K562 (cell line): ENCODE measurements around the gene FOXA3. TPM values are rescaled to one million over a fixed set of nuclear protein-coding genes. Genes with fewer than 3 reads are reported as not detected.

Experiments used
- ATF3 ChIP-seq, 2 experiments: fragments of 450-650 bp in 1 of 2; sonication (generic) in 1 of 2; formaldehyde crosslinking in 1 of 2; IDR thresholded peaks in 1 of 2; conservative IDR thresholded peaks in 1 of 2; 2 replicates each; pipeline versions ENCODE4 v1.6.1 to v1.8.1; 2016 to 2023; ENCODE audit warnings: mild to moderate bottlenecking in 2 of 2, moderate library complexity in 2 of 2, inconsistent platforms in 1 of 2, missing genetic modification reagents in 1 of 2
- ESRRA ChIP-seq: fragments of 450-650 bp; IDR thresholded peaks from 2 replicates; pipeline ENCODE4 v1.6.1; 2014; ENCODE audit warnings: low read depth, mild to moderate bottlenecking, moderate library complexity, borderline replicate concordance
- HMBOX1 ChIP-seq: sonication (generic); IDR thresholded peaks from 2 replicates; pipeline ENCODE4 v1.6.1; 2016
- MEIS2 ChIP-seq: fragments of 450-650 bp; IDR thresholded peaks from 2 replicates; pipeline ENCODE4 v1.6.1; 2014; ENCODE audit warnings: mild to moderate bottlenecking; ENCODE audit not compliant: partially characterized antibody
- STAG1 ChIP-seq: sonication (generic); formaldehyde crosslinking; IDR thresholded peaks from 2 replicates; pipeline ENCODE4 v1.5.0; 2020; ENCODE audit warnings: missing genetic modification reagents, borderline replicate concordance
- ZNF316 ChIP-seq: fragments of 450-650 bp; IDR thresholded peaks from 2 replicates; pipeline ENCODE4 v1.6.1; 2016
- polyA plus RNA-seq, 8 experiments: library from polyadenylated mRNA; depleted of rRNA in 4 of 8; stranded (reverse) in 5 of 8; unstranded in 3 of 8; fragments of >200 nt; fragmentation: Nextera tagmentation in 2 of 8; fragmentation: Illumina TruSeq in 1 of 8; extraction: Ambion mirVana in 2 of 8; extraction: Trizol in 1 of 8; gene quantifications; 2 replicates each; pipeline versions ENCODE4 v1.2.1 to v1.2.3, GENCODE V29; 2011 to 2014; ENCODE audit warnings: inconsistent platforms in 1 of 8, missing spikeins in 1 of 8
- total RNA-seq, 7 experiments: library from RNA; depleted of rRNA in 6 of 7; stranded (reverse); fragments of >200 nt in 6 of 7; fragmentation: Illumina TruSeq in 2 of 7; extraction: Trizol in 2 of 7; gene quantifications; 2 replicates each; pipeline versions ENCODE4 v1.2.1 to v1.2.3, GENCODE V29; 2011 to 2021; ENCODE audit warnings: low replicate concordance in 1 of 7
- TF ChIP-seq, protein P1 (sequence below): fragments of 250-450 bp; sonication (Bioruptor Pico); IDR thresholded peaks from 2 replicates; pipeline ENCODE4 v1.8.0; 2022; ENCODE audit warnings: inconsistent platforms
- TF ChIP-seq, protein P2 (sequence below): fragments of 450-650 bp; IDR thresholded peaks from 2 replicates; pipeline ENCODE4 v1.6.1; 2016; ENCODE audit warnings: mild to moderate bottlenecking, moderate library complexity
- TF ChIP-seq, protein P3 (sequence below): fragments of 450-650 bp; formaldehyde crosslinking; IDR thresholded peaks from 2 replicates; pipeline ENCODE4 v1.4.0; 2020; ENCODE audit warnings: mild to moderate bottlenecking, moderate library complexity

The FOXA3 gene
- total and polyA plus RNA-seq, 9 of the 15 experiments (the other 6 are each of a cell fraction or from before 2014, with no cell fraction given), result 1.3 to 15.5 (median 4.7) TPM

- TF ChIP-seq ESRRA, result no peak
- TF ChIP-seq MEIS2, result peak; percentile 78
- TF ChIP-seq ATF3 (IDR thresholded peaks at IDR 0.05), result peak; percentile 35
- no peak for TF ChIP-seq ATF3 (CRISPR knock-in tag; conservative IDR thresholded peaks at IDR 0.05)
- TF ChIP-seq ZNF316, result no peak
- TF ChIP-seq HMBOX1, result no peak
- TF ChIP-seq, protein P1, sequence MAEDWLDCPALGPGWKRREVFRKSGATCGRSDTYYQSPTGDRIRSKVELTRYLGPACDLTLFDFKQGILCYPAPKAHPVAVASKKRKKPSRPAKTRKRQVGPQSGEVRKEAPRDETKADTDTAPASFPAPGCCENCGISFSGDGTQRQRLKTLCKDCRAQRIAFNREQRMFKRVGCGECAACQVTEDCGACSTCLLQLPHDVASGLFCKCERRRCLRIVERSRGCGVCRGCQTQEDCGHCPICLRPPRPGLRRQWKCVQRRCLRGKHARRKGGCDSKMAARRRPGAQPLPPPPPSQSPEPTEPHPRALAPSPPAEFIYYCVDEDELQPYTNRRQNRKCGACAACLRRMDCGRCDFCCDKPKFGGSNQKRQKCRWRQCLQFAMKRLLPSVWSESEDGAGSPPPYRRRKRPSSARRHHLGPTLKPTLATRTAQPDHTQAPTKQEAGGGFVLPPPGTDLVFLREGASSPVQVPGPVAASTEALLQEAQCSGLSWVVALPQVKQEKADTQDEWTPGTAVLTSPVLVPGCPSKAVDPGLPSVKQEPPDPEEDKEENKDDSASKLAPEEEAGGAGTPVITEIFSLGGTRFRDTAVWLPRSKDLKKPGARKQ (CRISPR knock-in tag), result no peak
- no peak for TF ChIP-seq STAG1 (CRISPR knock-in tag)
- TF ChIP-seq, protein P2, sequence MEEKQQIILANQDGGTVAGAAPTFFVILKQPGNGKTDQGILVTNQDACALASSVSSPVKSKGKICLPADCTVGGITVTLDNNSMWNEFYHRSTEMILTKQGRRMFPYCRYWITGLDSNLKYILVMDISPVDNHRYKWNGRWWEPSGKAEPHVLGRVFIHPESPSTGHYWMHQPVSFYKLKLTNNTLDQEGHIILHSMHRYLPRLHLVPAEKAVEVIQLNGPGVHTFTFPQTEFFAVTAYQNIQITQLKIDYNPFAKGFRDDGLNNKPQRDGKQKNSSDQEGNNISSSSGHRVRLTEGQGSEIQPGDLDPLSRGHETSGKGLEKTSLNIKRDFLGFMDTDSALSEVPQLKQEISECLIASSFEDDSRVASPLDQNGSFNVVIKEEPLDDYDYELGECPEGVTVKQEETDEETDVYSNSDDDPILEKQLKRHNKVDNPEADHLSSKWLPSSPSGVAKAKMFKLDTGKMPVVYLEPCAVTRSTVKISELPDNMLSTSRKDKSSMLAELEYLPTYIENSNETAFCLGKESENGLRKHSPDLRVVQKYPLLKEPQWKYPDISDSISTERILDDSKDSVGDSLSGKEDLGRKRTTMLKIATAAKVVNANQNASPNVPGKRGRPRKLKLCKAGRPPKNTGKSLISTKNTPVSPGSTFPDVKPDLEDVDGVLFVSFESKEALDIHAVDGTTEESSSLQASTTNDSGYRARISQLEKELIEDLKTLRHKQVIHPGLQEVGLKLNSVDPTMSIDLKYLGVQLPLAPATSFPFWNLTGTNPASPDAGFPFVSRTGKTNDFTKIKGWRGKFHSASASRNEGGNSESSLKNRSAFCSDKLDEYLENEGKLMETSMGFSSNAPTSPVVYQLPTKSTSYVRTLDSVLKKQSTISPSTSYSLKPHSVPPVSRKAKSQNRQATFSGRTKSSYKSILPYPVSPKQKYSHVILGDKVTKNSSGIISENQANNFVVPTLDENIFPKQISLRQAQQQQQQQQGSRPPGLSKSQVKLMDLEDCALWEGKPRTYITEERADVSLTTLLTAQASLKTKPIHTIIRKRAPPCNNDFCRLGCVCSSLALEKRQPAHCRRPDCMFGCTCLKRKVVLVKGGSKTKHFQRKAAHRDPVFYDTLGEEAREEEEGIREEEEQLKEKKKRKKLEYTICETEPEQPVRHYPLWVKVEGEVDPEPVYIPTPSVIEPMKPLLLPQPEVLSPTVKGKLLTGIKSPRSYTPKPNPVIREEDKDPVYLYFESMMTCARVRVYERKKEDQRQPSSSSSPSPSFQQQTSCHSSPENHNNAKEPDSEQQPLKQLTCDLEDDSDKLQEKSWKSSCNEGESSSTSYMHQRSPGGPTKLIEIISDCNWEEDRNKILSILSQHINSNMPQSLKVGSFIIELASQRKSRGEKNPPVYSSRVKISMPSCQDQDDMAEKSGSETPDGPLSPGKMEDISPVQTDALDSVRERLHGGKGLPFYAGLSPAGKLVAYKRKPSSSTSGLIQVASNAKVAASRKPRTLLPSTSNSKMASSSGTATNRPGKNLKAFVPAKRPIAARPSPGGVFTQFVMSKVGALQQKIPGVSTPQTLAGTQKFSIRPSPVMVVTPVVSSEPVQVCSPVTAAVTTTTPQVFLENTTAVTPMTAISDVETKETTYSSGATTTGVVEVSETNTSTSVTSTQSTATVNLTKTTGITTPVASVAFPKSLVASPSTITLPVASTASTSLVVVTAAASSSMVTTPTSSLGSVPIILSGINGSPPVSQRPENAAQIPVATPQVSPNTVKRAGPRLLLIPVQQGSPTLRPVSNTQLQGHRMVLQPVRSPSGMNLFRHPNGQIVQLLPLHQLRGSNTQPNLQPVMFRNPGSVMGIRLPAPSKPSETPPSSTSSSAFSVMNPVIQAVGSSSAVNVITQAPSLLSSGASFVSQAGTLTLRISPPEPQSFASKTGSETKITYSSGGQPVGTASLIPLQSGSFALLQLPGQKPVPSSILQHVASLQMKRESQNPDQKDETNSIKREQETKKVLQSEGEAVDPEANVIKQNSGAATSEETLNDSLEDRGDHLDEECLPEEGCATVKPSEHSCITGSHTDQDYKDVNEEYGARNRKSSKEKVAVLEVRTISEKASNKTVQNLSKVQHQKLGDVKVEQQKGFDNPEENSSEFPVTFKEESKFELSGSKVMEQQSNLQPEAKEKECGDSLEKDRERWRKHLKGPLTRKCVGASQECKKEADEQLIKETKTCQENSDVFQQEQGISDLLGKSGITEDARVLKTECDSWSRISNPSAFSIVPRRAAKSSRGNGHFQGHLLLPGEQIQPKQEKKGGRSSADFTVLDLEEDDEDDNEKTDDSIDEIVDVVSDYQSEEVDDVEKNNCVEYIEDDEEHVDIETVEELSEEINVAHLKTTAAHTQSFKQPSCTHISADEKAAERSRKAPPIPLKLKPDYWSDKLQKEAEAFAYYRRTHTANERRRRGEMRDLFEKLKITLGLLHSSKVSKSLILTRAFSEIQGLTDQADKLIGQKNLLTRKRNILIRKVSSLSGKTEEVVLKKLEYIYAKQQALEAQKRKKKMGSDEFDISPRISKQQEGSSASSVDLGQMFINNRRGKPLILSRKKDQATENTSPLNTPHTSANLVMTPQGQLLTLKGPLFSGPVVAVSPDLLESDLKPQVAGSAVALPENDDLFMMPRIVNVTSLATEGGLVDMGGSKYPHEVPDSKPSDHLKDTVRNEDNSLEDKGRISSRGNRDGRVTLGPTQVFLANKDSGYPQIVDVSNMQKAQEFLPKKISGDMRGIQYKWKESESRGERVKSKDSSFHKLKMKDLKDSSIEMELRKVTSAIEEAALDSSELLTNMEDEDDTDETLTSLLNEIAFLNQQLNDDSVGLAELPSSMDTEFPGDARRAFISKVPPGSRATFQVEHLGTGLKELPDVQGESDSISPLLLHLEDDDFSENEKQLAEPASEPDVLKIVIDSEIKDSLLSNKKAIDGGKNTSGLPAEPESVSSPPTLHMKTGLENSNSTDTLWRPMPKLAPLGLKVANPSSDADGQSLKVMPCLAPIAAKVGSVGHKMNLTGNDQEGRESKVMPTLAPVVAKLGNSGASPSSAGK, result no peak
- TF ChIP-seq, protein P3, sequence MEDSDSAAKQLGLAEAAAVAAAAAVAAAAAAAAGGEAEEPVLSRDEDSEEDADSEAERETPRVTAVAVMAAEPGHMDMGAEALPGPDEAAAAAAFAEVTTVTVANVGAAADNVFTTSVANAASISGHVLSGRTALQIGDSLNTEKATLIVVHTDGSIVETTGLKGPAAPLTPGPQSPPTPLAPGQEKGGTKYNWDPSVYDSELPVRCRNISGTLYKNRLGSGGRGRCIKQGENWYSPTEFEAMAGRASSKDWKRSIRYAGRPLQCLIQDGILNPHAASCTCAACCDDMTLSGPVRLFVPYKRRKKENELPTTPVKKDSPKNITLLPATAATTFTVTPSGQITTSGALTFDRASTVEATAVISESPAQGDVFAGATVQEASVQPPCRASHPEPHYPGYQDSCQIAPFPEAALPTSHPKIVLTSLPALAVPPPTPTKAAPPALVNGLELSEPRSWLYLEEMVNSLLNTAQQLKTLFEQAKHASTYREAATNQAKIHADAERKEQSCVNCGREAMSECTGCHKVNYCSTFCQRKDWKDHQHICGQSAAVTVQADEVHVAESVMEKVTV (CRISPR knock-in tag), result no peak
Observed at GRCh38 chr19:45878043-45878794, 14.1 kb downstream of the FOXA3 start (continued).
